ENCODE results near the gene KCNS1.

The KCNS1 gene

GRCh38 chr20:45103072-45103471 is 2.1 kb upstream of the KCNS1 start:
- no peak for DNase-seq (ENCODE audit: low read depth, low spot score)
- no peak for TF ChIP-seq CTCF (IDR thresholded peaks at IDR 0.05; ENCODE audit: insufficient read depth, low read length, missing control alignments)
- no peak overlapping the region for H3K4me3 ChIP-seq (ENCODE audit: low read depth, low read length)
- ChIA-PET POLR2A (no interaction called here), CTCF (interaction anchor here (0.8 to 14.1 kb wide), 6 partner anchors 7 to 189 kb away, joined by 3 to 231 read pairs (median 59); partner anchors contain the start of gene KCNS1)

- ChIA-PET CTCF (interaction anchor here (0.9 to 12.2 kb wide), 8 partner anchors 8 to 191 kb away, joined by 3 to 297 read pairs (median 6); partner anchors contain the start of gene WFDC5), POLR2A (no interaction called here)
- TF ChIP-seq CTCF (IDR thresholded peaks at IDR 0.05; ENCODE audit: insufficient read depth, low read length, missing control alignments), result no peak
Measured at GRCh38 chr20:45101333-45101850, 465 bp upstream of the KCNS1 start.

GRCh38 chr20:45098103-45098773 is 2.7 kb downstream of the KCNS1 start:
- TF ChIP-seq CTCF (IDR thresholded peaks at IDR 0.05; ENCODE audit: insufficient read depth, low read length, missing control alignments), result no peak
- H3K4me3 ChIP-seq (ENCODE audit: low read depth, low read length), result peak overlapping the region; percentile 44
- ChIA-PET CTCF (interaction anchor here (1.0 to 12.2 kb wide), 17 partner anchors 11 to 214 kb away, joined by 3 to 297 read pairs (median 39); partner anchors contain the start of gene WFDC5), POLR2A (no interaction called here)
- DNase-seq (ENCODE audit: low read depth, low spot score), result no peak

More at GRCh38 chr20:45101333-45101850, 465 bp upstream of the KCNS1 start:
- H3K4me3 ChIP-seq (ENCODE audit: low read depth, low read length), result no peak overlapping the region
- DNase-seq (ENCODE audit: low read depth, low spot score), result no peak

- CTCF ChIA-PET, result interaction anchor here (1.0 to 12.2 kb wide), 25 partner anchors 10 to 215 kb away, joined by 3 to 297 read pairs (median 20); partner anchors contain the start of gene WFDC5
- DNase-seq (ENCODE audit: low read depth, low spot score), result no peak
- H3K4me3 ChIP-seq (ENCODE audit: low read depth, low read length), result peak overlapping the region; percentile 44
- TF ChIP-seq CTCF (IDR thresholded peaks at IDR 0.05; ENCODE audit: insufficient read depth, low read length, missing control alignments), result peak; percentile 55
- POLR2A ChIA-PET, result no interaction called here
Measured at GRCh38 chr20:45097485-45098102, 3.3 kb downstream of the KCNS1 start.

GRCh38 chr20:45096781-45097180 is 4.1 kb downstream of the KCNS1 start:
- CTCF ChIA-PET, result interaction anchor here (0.8 to 12.2 kb wide), 39 partner anchors 10 to 340 kb away, joined by 3 to 297 read pairs (median 8); partner anchors contain the start of genes TOMM34 and WFDC5
- no peak for DNase-seq (ENCODE audit: low read depth, low spot score)
- TF ChIP-seq CTCF (IDR thresholded peaks at IDR 0.05; ENCODE audit: insufficient read depth, low read length, missing control alignments), result no peak
- H3K4me3 ChIP-seq (ENCODE audit: low read depth, low read length), result no peak overlapping the region
- POLR2A ChIA-PET, result interaction anchor here (0.6 kb wide), 1 partner anchor 53 kb away, joined by 4 read pairs; no protein-coding TSS in a partner anchor

GRCh38 chr20:45095805-45096238 is 5.1 kb downstream of the KCNS1 start:
- no peak overlapping the region for H3K4me3 ChIP-seq (ENCODE audit: low read depth, low read length)
- DNase-seq (ENCODE audit: low read depth, low spot score), result peak; percentile 7
- POLR2A ChIA-PET, result no interaction called here
- peak; percentile 79 for TF ChIP-seq CTCF (IDR thresholded peaks at IDR 0.05; ENCODE audit: insufficient read depth, low read length, missing control alignments)
- CTCF ChIA-PET, result interaction anchor here (0.7 to 12.2 kb wide), 52 partner anchors 9 to 341 kb away, joined by 3 to 297 read pairs (median 5); partner anchors contain the start of genes MATN4, SDC4, TOMM34 and WFDC12
